ENCODE measurements around the gene ODC1. TPM values are rescaled to one million over a fixed set of nuclear protein-coding genes. Genes with fewer than 3 reads are reported as not detected.

Gene ODC1
- total and polyA plus RNA-seq, 2 of the 4 experiments (the other 2 are of a cell fraction) = 117 to 204 TPM

DNA sequence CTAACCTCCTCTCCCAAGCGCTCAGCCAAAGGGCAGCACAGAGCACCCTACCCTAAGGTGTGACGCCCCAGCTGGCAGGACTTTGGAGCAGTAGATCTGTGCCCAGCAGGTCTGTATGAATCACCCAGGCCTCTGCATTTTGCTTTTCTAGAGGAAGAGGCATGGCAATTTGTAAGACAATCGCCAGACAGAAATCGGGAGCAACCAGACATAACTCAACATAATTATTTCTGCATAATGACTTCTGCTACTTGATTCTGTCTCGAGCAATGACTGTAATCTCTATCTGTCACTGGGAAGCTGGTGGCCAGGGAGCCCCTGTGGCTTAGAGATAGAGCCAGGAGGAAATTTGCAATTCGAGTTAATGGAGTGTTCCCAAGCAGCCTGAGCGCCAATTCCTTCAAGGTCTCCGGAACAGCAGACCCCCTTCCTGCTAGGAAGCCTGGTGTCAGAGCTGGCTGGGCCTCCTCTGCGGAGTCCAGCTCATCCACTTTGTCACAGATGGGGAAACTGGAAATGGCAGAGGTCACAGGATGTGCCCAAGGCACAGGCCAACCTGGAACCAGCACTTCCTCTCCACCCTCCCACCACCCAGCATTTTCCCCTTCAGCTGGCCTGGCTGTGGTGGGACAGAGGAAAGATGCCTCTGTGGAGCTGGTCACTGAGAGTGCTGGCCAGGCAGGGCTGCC, 55.0 kb downstream of the ODC1 start:
- Histone ChIP-seq H2BK20ac (ENCODE audit: low read depth, low read length) (no peak overlapping the region), H2BK5ac (ENCODE audit: low read depth, low read length, poor library complexity, severe bottlenecking) (no peak overlapping the region), H3K9me1 (ENCODE audit: insufficient read depth, low read length) (peaks cover 16% of the 10 kb centered on the region), H3K14ac (replicated peaks; ENCODE audit: low read depth, low read length) (no peak overlapping the region), H4K5ac (ENCODE audit: low read depth, low read length) (no peak overlapping the region), H3K18ac (ENCODE audit: low read depth, low read length) (no peak overlapping the region), H2AK5ac (ENCODE audit: low read depth, low read length) (no peak overlapping the region), H3K27ac (ENCODE audit: insufficient read depth, low read length) (no peak overlapping the region), H2AFZ (replicated peaks; ENCODE audit: low read length, poor library complexity) (no peak overlapping the region), H3K4me3 (ENCODE audit: insufficient read depth, low read depth, low read length) (no peak overlapping the region), H3K9ac (ENCODE audit: low read depth, low read length) (no peak overlapping the region), H3K23ac (ENCODE audit: low read depth, low read length) (no peak overlapping the region), H3K9me3 (ENCODE audit: control insufficient read depth, insufficient read depth, low read length) (no peaks in the 10 kb centered on the region), H4K8ac (ENCODE audit: low read depth in 2 of 2, low read length in 2 of 2) (no peak overlapping the region), H3K56ac (ENCODE audit: extremely low read depth, insufficient read depth, low read length) (no peak overlapping the region), H2BK120ac (ENCODE audit: low read depth, low read length) (no peak overlapping the region), H3K27me3 (ENCODE audit: control insufficient read depth, insufficient read depth, low read length) (no peaks in the 10 kb centered on the region), H3K79me1 (ENCODE audit: low read depth in 1 of 2, low read length in 2 of 2) (peaks cover 3 to 13% of the 10 kb centered on the region in 2 experiments; a peak in 2 of 4 replicates), H2BK15ac (ENCODE audit: low read depth, low read length) (no peak overlapping the region), H3K36me3 (ENCODE audit: control insufficient read depth, insufficient read depth, low read length) (no peaks in the 10 kb centered on the region), H4K91ac (ENCODE audit: insufficient read depth, low read depth, low read length) (no peak overlapping the region), H3K4me1 (ENCODE audit: control insufficient read depth, insufficient read depth, low read length) (peaks cover 10% of the 10 kb centered on the region), H3K4me2 (ENCODE audit: low read depth, low read length) (no peak overlapping the region), H2AK9ac (replicated peaks; ENCODE audit: low read depth, low read length, poor library complexity) (no peak overlapping the region), H4K20me1 (ENCODE audit: insufficient read depth, low read length) (peaks cover 9% of the 10 kb centered on the region), H3K4ac (ENCODE audit: low read depth, low read length) (no peak overlapping the region)
- ChIA-PET CTCF (no interaction called here), POLR2A (ENCODE audit: unreplicated experiment) (no interaction called here)
- no peak for DNase-seq
- intact Hi-C loops (cut with micrococcal nuclease) (no loop called here), dilution Hi-C loops (cut with HindIII; ENCODE audit: low sequenced_read_pairs, unreplicated experiment) (no loop called here), in situ Hi-C loops (cut with MboI; ENCODE audit: low sequenced_read_pairs) (no loop called here)
- no peak for TF ChIP-seq BHLHE40 (IDR thresholded peaks at IDR 0.05; ENCODE audit: low read depth, low read length)
- TF ChIP-seq SMC3 (IDR thresholded peaks at IDR 0.05; ENCODE audit: low read depth, low read length) = no peak
- TF ChIP-seq, protein P1, sequence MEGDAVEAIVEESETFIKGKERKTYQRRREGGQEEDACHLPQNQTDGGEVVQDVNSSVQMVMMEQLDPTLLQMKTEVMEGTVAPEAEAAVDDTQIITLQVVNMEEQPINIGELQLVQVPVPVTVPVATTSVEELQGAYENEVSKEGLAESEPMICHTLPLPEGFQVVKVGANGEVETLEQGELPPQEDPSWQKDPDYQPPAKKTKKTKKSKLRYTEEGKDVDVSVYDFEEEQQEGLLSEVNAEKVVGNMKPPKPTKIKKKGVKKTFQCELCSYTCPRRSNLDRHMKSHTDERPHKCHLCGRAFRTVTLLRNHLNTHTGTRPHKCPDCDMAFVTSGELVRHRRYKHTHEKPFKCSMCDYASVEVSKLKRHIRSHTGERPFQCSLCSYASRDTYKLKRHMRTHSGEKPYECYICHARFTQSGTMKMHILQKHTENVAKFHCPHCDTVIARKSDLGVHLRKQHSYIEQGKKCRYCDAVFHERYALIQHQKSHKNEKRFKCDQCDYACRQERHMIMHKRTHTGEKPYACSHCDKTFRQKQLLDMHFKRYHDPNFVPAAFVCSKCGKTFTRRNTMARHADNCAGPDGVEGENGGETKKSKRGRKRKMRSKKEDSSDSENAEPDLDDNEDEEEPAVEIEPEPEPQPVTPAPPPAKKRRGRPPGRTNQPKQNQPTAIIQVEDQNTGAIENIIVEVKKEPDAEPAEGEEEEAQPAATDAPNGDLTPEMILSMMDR (conservative IDR thresholded peaks at IDR 0.05; ENCODE audit: low read depth, low read length) = no peak
- TF ChIP-seq MXI1 (IDR thresholded peaks at IDR 0.05; ENCODE audit: borderline replicate concordance, low read depth, low read length) = no peak
- TF ChIP-seq MAFK (IDR thresholded peaks at IDR 0.05; ENCODE audit: low read depth, low read length) = no peak
- TF ChIP-seq, protein P2, sequence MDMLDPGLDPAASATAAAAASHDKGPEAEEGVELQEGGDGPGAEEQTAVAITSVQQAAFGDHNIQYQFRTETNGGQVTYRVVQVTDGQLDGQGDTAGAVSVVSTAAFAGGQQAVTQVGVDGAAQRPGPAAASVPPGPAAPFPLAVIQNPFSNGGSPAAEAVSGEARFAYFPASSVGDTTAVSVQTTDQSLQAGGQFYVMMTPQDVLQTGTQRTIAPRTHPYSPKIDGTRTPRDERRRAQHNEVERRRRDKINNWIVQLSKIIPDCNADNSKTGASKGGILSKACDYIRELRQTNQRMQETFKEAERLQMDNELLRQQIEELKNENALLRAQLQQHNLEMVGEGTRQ (IDR thresholded peaks at IDR 0.05; ENCODE audit: low read depth, low read length) = no peak
- TF ChIP-seq, protein P3, sequence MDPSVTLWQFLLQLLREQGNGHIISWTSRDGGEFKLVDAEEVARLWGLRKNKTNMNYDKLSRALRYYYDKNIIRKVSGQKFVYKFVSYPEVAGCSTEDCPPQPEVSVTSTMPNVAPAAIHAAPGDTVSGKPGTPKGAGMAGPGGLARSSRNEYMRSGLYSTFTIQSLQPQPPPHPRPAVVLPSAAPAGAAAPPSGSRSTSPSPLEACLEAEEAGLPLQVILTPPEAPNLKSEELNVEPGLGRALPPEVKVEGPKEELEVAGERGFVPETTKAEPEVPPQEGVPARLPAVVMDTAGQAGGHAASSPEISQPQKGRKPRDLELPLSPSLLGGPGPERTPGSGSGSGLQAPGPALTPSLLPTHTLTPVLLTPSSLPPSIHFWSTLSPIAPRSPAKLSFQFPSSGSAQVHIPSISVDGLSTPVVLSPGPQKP (IDR thresholded peaks at IDR 0.05; ENCODE audit: borderline replicate concordance, low read depth, low read length) = no peak
- TF ChIP-seq RAD21 (IDR thresholded peaks at IDR 0.05; ENCODE audit: low read length) = no peak
- no peak for TF ChIP-seq MAZ (IDR thresholded peaks at IDR 0.05; ENCODE audit: borderline replicate concordance, low read depth, low read length)
- TF ChIP-seq CHD1 (IDR thresholded peaks at IDR 0.05; ENCODE audit: low read depth, low read length) = no peak
- TF ChIP-seq NFE2L2 (IDR thresholded peaks at IDR 0.05; ENCODE audit: low read depth, low read length) = no peak
- TF ChIP-seq FOS (IDR thresholded peaks at IDR 0.05; ENCODE audit: low read depth, low read length) = no peak
- TF ChIP-seq RFX5 (IDR thresholded peaks at IDR 0.05; ENCODE audit: low read depth, low read length) = no peak
- TF ChIP-seq RCOR1 (IDR thresholded peaks at IDR 0.05; ENCODE audit: insufficient replicate concordance, low read length) = no peak
- TF ChIP-seq POLR2A (IDR thresholded peaks at IDR 0.05; ENCODE audit: low read depth, low read length) = no peak
- TF ChIP-seq CEBPB (IDR thresholded peaks at IDR 0.05; ENCODE audit: low read depth, low read length) = no peak
- 74% methylated on average over 4 of the region's 9 CpGs; no CpG with 5 or more reads in 1 of the 2 experiments for WGBS, 2 experiments (ENCODE audit: extremely low coverage in 2 of 2, insufficient read length in 1 of 2)
- BruUV-seq (replicated peaks) = no TSS peak
- no peak for ATAC-seq (ENCODE audit: low read depth)

All from IMR-90 (cell line).